GM19043 (cell line): ENCODE results near the gene CTR9.
"Not testable (repeated sequence)": the region's sequence is repeated elsewhere in the genome, so short reads cannot be mapped to it uniquely, and the experiment has no call there.

Source experiments
- ATAC-seq: cut with Tn5 transposase; IDR thresholded peaks from one replicate; pipeline ENCODE4 v1.9.1; 2021; ENCODE audit warnings: low read depth; ENCODE audit not compliant: unreplicated experiment

CTR9 gene

DNA sequence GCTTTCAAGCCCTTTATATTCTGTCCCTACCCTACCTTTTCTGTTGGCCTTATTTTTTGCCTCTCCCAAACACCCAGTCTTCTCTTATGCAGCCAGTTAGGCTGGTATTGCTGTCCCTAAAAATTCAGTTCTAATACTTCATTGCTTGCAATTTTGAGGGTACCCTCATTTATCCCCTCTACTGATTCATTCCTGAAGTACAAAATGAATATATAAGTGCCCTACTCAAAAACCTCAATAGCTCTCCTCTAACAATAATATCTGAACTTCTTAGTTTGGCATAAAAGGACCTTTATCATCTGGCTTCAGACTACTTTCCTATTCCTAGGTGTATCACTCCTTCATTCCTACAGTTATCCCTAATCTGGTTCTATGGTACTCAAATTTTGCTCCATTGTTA, 62.9 kb downstream of the CTR9 start:
- ATAC-seq = no peak

DNA sequence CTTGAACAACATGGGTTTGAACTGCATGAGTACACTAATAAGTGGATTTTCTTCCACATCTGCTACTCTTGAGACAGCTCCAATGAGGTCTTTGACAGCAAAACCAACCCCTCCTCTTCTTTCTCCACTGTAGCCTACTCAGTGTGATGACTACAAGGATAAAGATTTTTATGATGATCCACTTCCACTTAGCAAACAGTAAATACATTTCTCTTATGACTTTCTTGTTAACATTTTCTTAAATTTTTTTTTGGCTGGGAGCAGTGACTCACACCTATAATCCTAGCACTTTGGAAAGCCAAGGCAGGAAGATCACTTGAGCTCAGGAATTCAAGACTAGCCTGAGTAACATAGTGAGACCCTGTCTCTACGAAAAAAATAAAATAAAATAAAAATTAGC, 67.5 kb downstream of the CTR9 start:
- no peak for ATAC-seq

DNA sequence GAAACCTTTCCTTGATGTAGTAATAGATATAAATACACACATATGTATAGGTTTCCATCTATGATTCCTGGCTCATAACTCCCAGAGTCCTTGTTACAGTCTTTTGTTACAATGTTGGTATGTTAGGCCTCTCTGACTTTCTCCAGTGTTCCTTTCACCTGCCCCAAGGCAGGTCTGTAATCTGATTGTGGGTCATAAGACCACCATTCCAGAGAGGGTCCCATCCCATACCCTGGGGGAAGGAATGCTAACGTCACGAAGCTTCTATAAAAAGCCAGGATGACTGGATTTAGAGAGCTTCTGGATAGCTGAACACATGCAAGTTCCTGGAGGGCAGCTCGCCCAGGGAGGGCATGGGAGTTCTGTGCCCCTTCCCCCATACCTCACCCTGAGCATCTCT, 71.4 kb downstream of the CTR9 start:
- ATAC-seq = not testable (repeated sequence)

DNA sequence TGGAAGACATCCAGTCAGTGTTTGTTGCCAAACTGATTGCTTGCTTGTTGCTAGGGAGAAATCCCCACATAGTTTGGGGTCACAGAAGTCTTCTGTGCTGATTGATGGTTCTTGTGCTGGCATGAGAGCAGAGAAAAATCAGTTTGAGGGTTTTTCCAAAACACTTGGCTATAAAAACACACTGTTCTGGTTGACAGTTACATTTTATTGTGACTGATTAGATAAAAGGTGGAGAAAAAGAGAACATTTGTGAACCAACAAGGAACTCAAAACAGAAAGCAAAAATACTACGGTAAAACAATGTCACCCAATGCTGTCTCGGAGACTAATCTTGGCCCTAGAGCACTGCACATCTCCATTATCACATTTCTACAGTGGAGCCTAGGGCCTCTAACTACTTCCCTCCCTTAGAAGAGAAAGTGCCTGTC, 72.1 kb downstream of the CTR9 start:
- no peak for ATAC-seq

DNA sequence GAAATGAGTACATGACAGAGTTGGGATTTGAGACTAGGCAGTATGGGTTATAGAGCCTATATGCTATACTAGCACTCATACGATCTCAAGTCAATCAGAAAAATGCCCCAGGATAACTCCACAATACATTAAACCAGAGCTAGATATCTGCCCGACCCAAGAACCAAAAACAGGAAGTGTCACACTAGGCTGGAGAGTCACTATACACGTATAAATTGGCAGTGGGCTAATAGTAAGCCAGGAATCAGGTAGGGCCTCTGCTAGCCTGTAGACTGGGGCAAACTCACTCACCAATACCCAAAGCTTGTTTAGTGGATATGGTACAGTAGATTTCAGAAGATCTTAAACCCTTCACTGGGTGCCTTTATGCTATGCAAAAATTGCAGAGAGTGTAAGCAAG, 73.8 kb downstream of the CTR9 start:
- ATAC-seq = peak; percentile 78

DNA sequence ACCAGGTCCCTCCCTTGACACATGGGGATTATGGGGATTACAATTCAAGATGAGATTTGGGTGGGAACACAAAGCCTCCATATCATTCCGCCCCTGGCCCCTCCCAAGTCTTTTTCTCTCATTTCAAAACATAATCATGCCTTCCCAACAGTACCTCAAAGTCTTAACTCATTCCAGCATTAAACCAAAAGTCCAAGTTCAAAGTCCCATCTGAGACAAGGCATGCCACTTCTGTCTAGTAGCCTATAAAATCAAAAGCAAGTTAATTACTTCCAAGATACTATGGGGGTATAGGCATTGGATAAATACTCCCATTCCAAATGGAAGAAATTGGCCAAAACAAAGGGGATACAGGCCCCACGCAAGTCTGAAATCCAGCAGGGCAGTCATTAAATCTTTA, 77.4 kb downstream of the CTR9 start:
- ATAC-seq = no peak

DNA sequence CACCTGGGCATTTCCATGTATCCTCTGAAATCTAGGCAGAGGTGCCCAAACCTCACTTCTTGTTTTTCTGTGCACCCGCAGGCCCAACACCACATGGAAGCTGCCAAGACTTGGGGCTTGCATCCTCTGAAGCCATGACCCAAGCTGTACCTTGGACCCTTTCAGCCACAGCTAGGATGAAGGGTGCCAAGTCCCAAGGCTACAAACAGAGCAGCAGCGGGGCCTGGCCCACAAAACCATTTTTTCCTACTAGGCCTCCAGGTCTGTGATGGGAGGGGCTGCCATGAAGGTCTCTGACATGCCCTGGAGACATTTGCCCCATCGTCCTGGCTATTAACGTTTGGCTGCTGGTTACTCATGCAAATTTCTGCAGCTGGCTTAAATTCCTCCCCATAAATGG, 78.1 kb downstream of the CTR9 start:
- ATAC-seq = no peak
